ENCODE results near the gene ABCC9.

The ABCC9 gene

GRCh38 chr12:21877293-21877982, 63.8 kb downstream of the ABCC9 start:
- no peak for DNase-seq (ENCODE audit: low spot score)

- no peak for DNase-seq (ENCODE audit: low spot score)
Measured at GRCh38 chr12:21865846-21866245, 75.4 kb downstream of the ABCC9 start.

GRCh38 chr12:21860534-21860933, 80.7 kb downstream of the ABCC9 start:
- DNase-seq (ENCODE audit: low spot score): no peak

DNA sequence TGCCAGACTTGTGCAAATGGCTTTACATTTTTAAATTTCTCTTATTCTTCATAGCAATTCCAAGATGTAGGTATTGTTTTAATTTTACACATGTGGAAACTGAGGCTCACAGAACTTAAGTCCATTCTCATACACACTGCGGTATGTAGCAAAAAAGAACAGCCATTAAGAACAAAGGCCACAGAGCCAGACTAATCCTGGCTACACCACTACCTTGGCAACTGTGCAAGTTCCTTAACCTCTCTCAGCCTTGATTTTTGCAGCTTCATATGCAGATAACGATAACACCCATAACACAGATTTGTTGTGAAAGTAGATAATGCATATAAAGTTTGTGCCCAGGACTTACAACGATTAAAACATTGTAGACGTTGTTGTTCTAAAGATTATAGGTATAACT, 81.1 kb downstream of the ABCC9 start:
- no peak for DNase-seq (ENCODE audit: low spot score)

- DNase-seq (ENCODE audit: low spot score): peak; percentile 63
Measured at GRCh38 chr12:21852251-21852650, 89.0 kb downstream of the ABCC9 start.

DNA sequence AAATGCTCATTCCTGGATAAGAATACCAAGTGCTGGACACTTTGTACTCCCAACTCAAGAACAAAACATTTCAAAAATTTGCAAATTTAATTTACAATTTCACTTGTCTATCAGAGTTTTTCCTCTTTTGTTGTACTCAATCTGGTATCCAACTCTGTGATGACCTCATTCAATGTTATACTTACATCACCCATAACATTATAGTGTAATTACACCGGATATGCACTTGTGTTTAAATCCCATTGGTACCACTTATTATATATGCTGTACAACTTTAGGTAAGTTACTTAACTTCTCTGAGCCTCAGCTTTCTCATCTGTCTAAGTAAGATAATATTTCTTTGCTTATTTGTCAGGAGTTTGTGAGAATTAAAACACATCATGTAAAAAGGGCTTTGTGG, 90.1 kb downstream of the ABCC9 start:
- no peak for DNase-seq (ENCODE audit: low spot score)

DNA sequence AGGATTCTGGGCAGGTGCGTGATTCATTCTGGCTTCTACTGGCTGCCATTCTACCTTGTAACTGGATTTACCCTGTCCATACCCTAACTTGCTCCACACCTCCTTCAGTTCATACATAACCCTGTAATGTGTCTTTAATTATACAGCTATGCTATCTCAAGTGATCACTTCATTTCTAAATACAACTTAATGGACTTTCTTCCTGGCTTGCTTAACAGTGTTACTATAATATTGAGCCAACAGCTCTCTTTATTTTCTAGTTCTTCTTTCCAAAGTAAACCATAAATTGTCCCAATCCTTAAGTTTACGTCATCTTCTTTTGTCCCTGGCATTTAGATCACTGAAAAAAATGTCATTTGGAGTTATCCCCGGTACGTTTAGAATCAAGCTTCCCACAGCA, 90.8 kb downstream of the ABCC9 start:
- DNase-seq (ENCODE audit: low spot score): no peak

- no peak for DNase-seq (ENCODE audit: low spot score)
Measured at GRCh38 chr12:21849878-21850277, 91.3 kb downstream of the ABCC9 start.

DNA sequence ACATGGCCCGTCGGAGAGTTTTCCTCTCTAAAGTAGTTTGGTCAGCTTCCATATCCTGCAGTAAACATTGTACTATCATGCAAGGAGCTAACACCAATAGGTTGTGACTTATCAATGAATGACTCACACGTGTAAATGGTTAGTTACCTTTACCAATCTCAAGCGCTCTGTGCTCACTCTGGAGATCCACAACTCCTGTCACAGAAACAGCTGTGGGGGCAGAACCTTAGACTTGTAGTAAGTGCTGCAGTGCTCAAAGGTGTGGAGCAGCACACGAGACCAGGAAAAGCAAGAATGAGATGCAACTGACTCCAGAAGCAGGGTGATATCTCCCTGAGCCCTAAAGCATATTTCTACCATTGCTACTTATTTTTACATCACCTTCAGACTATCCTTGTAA, 93.0 kb downstream of the ABCC9 start:
- DNase-seq (ENCODE audit: low spot score): no peak

DNA sequence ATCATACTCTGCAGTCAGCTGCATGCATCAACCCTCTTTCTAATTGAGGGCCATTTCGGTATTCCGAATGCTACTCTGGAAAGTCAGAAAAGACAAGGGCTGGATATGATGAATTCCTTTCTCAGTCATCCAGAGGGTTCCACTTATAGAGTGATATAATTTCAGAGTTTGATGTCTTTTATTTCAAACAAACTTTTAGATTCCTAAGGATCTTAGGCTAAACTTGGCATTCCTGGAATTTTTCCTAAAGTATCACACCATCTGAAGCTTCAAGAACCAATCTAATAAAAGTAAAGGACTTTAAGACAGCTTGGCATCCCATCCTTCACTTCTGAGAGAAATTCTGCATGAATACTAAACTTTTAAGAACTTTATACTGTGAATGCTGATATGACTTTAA, 97.4 kb downstream of the ABCC9 start:
- no peak for DNase-seq (ENCODE audit: low spot score)

- DNase-seq (ENCODE audit: low spot score): no peak
Measured at GRCh38 chr12:21839776-21840175, 101.5 kb downstream of the ABCC9 start.

- no peak for DNase-seq (ENCODE audit: low spot score)
Measured at GRCh38 chr12:21837847-21838246, 103.4 kb downstream of the ABCC9 start.

DNA sequence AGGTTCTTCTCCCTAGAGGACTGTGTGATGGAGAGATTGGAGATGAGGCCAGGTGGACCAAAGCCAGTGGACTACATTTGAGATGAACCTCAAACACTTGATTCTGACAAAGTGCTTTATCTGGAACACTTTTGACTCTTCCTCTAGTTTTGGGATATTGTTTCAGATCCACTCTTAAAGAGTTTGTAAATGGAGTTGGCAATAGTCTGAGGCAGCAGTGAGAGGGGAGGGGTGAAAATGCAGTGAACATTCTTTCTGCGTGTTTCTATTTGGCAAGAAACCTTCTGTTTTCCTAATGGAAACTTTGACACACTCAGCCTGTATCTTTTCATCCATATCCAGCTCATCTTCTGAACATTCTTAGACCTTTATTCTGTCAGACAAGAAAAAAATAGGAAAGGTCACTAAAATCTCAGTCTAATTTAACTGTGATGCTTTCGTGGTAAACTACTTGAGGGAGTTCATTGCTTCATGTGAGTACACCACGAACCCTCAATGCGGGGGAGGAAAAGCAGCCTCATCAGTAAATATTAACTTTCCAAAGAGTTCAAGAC, 109.4 kb downstream of the ABCC9 start:
- peak; percentile 49 for DNase-seq (ENCODE audit: low spot score)

- DNase-seq (ENCODE audit: low spot score): no peak
Measured at GRCh38 chr12:21828779-21829178, 112.4 kb downstream of the ABCC9 start.

DNA sequence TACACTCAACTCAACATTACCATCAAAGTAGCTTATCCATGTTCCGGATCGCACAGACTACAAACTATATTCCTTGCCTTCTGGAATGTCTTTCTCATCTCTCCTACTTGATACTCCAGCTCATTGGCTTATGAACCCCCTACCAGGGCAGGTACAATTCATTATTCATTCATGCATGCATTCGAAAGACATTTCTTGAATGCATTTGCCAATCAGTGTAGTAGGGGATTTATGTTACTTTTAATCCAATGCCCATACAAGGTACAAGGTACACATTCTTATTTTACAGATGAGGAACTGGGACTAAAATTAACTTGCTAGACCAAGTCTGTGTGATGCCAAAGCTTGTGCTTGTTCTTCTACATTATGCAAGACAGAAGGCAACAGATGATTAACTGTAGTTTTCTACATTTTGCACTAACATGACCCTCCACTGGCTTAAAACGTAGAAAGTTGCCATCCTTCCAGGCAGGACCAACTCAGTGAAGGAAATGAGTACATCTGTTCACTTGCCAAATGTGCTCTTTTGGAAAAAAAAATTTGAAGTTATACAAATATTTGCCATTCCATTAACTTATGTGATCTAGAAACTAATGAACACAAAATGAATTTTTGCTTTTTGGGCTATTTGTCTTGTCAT, 113.0 kb downstream of the ABCC9 start:
- DNase-seq (ENCODE audit: low spot score): peak; percentile 66

DNA sequence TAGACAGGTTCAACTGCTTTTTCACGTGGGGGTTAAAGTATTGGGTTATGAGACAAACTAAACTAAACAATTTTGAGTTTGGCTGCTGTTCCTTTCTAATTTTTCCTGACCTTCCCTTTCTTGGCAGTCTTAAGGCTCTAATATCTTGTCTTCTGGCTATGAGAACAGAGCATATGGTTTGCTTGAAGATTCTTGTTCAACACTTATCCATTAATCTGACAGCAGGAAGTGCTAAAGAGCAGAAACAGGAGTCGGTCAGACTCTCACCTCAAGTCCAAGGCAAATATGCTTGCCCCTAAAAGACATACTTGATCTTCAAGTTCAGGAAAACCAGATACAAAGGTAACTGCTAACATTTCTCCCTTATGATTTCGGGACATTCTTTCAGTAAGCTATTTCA, 114.1 kb downstream of the ABCC9 start:
- DNase-seq (ENCODE audit: low spot score): no peak

DNA sequence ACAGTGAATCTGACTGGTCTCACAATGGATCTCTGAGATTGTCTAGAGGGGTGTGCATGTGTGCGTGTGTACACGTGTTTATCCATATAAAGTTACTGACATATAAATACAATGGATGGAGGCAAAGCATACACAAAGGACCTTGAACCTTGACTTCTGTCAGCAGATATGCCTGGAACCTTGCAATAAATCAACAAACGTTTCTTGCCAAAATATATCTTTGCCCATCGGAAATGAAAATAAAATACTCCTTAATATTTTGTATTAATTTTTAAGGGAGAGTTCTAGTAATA, 114.7 kb downstream of the ABCC9 start:
- no peak for DNase-seq (ENCODE audit: low spot score)

GRCh38 chr12:21825886-21826617, 115.2 kb downstream of the ABCC9 start:
- no peak for DNase-seq (ENCODE audit: low spot score)

GRCh38 chr12:21823581-21823980, 117.6 kb downstream of the ABCC9 start:
- DNase-seq (ENCODE audit: low spot score): peak; percentile 67

- no peak for DNase-seq (ENCODE audit: low spot score)
Measured at GRCh38 chr12:21819678-21820077, 121.5 kb downstream of the ABCC9 start.

- peak; percentile 60 for DNase-seq (ENCODE audit: low spot score)
Measured at GRCh38 chr12:21819236-21819635, 122.0 kb downstream of the ABCC9 start.

- no peak for DNase-seq (ENCODE audit: low spot score)
Measured at GRCh38 chr12:21818627-21819026, 122.6 kb downstream of the ABCC9 start.
